Uterus (tissue), 4 donors: ENCODE measurements around the gene OR5H14. TPM values are rescaled to one million over a fixed set of nuclear protein-coding genes. Genes with fewer than 3 reads are reported as not detected.
"Not testable (repeated sequence)": the region's sequence is repeated elsewhere in the genome, so short reads cannot be mapped to it uniquely, and the experiment has no call there.

Source experiments
- DNase-seq, 2 donors: peaks; one replicate each; pipeline ENCODE4 v3.0.0-alpha.2; 2019 to 2020
- H3K27ac ChIP-seq, 2 donors: fragments of 200-600 bp; sonication (generic); 1 replicate in 1 of 2; 2 replicates in 1 of 2; pipeline ENCODE4 v1.5.1; 2016 to 2018
- H3K27me3 ChIP-seq, 2 donors: fragments of 200-600 bp; sonication (generic); one replicate each; pipeline ENCODE4 v1.5.1; 2018 to 2019; ENCODE audit warnings: control low read depth in 1 of 2
- H3K36me3 ChIP-seq, 2 donors: fragments of 200-600 bp; sonication (generic); one replicate each; pipeline ENCODE4 v1.5.1; 2019; ENCODE audit warnings: control low read depth in 1 of 2
- H3K4me1 ChIP-seq, 2 donors: fragments of 200-600 bp; sonication (generic); one replicate each; pipeline ENCODE4 v1.5.1; 2018 to 2019; ENCODE audit warnings: control low read depth in 1 of 2
- H3K4me3 ChIP-seq, 2 donors: fragments of 200-600 bp; sonication (generic); 1 replicate in 1 of 2; 2 replicates in 1 of 2; pipeline ENCODE4 v1.5.1; 2018 to 2019; ENCODE audit warnings: mild to moderate bottlenecking in 1 of 2
- H3K9me3 ChIP-seq, 2 donors: fragments of 200-600 bp; sonication (generic); one replicate each; pipeline ENCODE4 v1.5.1; 2019; ENCODE audit warnings: control low read depth in 1 of 2
- CTCF ChIP-seq, 4 experiments: fragments of 200-600 bp in 2 of 4; fragments of 450-650 bp in 2 of 4; sonication (generic) in 2 of 4; IDR thresholded peaks; one replicate each; pipeline ENCODE4 v1.5.1; 2016 to 2019; ENCODE audit warnings: antibody characterized with exemption in 4 of 4, mild to moderate bottlenecking in 2 of 4, moderate library complexity in 1 of 4
- POLR2A ChIP-seq, 2 donors: fragments of 450-650 bp; IDR thresholded peaks; one replicate each; pipeline ENCODE4 v1.6.1; 2016; ENCODE audit warnings: antibody characterized with exemption in 2 of 2, mild to moderate bottlenecking in 1 of 2, moderate library complexity in 1 of 2
- intact Hi-C: fragments of 100-400 bp; cut with DNase I; formaldehyde crosslinking; loops from one replicate; pipeline ENCODE4 v1.15.1; 2023; ENCODE audit warnings: low total_unique reads
- total RNA-seq, 4 donors: library from RNA; depleted of rRNA in 3 of 4; stranded (reverse); fragments of >200 nt in 3 of 4; gene quantifications; one replicate each; pipeline versions ENCODE4 v1.1.0 to v1.2.4, GENCODE V29; 2014 to 2023
- donor health status: DM: yes; HTN: yes; CAD: no.

OR5H14 gene
- total RNA-seq, 4 donors from 2014 or later, result not detected

DNA sequence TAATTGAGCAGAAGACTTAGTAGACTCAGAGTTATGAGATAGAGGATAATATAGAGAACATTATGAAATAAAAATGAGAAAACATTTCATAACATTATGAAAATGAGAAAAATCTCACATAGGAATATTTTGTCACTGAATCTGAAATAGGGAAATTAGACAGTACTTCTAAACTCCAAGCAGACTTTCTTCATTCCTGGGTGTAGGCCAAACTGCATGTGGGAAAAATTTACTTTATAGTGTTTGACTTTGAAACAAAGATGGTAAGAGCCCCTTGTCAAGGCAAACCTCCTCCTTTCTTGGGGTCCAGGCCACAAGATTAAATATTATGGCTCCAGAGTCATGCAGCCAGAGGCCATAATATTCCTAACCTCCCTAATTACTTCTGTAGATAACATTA, 6.7 kb upstream of the OR5H14 start:
- Histone ChIP-seq H3K9me3 (no peaks in the 10 kb centered on the region), H3K4me3 (no peak overlapping the region), H3K4me1 (no peaks in the 10 kb centered on the region), H3K36me3 (no peaks in the 10 kb centered on the region), H3K27ac (no peak overlapping the region), H3K27me3 (no peaks in the 10 kb centered on the region)
- intact Hi-C loops, result no loop called here
- no peak for DNase-seq
- TF ChIP-seq POLR2A (IDR thresholded peaks at IDR 0.05) (no peak), CTCF (IDR thresholded peaks at IDR 0.05) (no peak)

DNA sequence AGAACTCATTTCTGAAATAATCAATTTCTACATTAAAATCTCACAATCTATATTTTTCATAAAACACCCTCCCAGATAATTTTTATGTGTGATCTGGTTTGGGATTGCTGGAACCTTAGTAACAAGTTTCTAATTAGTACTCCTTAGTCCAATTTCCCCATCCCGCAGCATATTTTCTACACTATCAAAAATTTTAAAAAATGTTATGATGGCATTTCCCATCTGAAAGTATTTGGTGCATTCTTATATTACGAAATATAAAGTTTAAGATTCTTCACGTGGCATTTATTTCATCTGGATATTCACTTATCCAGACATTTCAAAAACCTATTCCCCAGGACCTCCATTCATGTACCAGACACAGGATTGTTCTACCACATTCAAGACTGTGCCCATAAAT, 1.5 kb downstream of the OR5H14 start:
- H3K4me3 ChIP-seq, result no peak overlapping the region
- intact Hi-C loops, result no loop called here
- DNase-seq, result no peak

DNA sequence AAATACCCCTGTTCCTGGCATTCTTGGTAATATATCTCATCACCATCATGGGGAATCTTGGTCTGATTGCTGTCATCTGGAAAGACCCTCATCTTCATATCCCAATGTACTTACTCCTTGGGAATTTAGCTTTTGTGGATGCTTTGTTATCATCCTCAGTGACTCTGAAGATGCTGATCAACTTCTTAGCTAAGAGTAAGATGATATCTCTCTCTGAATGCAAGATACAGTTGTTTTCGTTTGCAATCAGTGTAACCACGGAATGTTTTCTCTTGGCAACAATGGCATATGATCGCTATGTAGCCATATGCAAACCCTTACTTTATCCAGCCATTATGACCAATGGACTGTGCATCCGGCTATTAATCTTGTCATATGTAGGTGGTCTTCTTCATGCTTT, 2.2 kb downstream of the OR5H14 start:
- H3K4me1 ChIP-seq, result not testable (repeated sequence)

More for the DNA sequence above, 1.5 kb downstream of the OR5H14 start:
- no peak for TF ChIP-seq POLR2A (IDR thresholded peaks at IDR 0.05)
- TF ChIP-seq CTCF (IDR thresholded peaks at IDR 0.05), result no peak
- Histone ChIP-seq H3K27ac (no peak overlapping the region), H3K27me3 (no peaks in the 10 kb centered on the region), H3K9me3 (no peaks in the 10 kb centered on the region), H3K36me3 (no peaks in the 10 kb centered on the region), H3K4me1 (no peaks in the 10 kb centered on the region)

GRCh38 chr3:98151241-98151640, 4.0 kb downstream of the OR5H14 start:
- no peak for TF ChIP-seq CTCF (IDR thresholded peaks at IDR 0.05)
- TF ChIP-seq POLR2A (IDR thresholded peaks at IDR 0.05), result no peak
- no peak overlapping the region for H3K4me3 ChIP-seq
- intact Hi-C loops, result no loop called here

More for the DNA sequence above, 2.2 kb downstream of the OR5H14 start:
- H3K27ac ChIP-seq, intact Hi-C loops, DNase-seq, H3K27me3 ChIP-seq, H3K9me3 ChIP-seq, H3K36me3 ChIP-seq, H3K4me3 ChIP-seq: not testable (repeated sequence)

GRCh38 chr3:98166396-98166795, 19.1 kb downstream of the OR5H14 start, which contains the start of gene OR5H15:
TSS of gene OR5H15 (plus strand) at chr3:98166696. CDS start at chr3:98168700, 2,004 bp downstream.
- no peak within 1 kb of the TSS for H3K4me3 ChIP-seq
- H3K9me3 ChIP-seq, result no peaks in the 10 kb centered on the region
- intact Hi-C loops, result no loop called here
- no peaks in the 10 kb centered on the region for H3K4me1 ChIP-seq
- H3K27ac ChIP-seq, result no peak within 1 kb of the TSS
- no peaks in the 10 kb centered on the region for H3K27me3 ChIP-seq
- DNase-seq, result no peak
- TF ChIP-seq POLR2A (IDR thresholded peaks at IDR 0.05), result no peak
- TF ChIP-seq CTCF (IDR thresholded peaks at IDR 0.05), result no peak
- no peaks in the 10 kb centered on the region for H3K36me3 ChIP-seq

More at GRCh38 chr3:98151241-98151640, 4.0 kb downstream of the OR5H14 start:
- H3K9me3 ChIP-seq, result no peaks in the 10 kb centered on the region
- H3K27me3 ChIP-seq, result no peaks in the 10 kb centered on the region
- no peaks in the 10 kb centered on the region for H3K4me1 ChIP-seq
- no peaks in the 10 kb centered on the region for H3K36me3 ChIP-seq
- H3K27ac ChIP-seq, result no peak overlapping the region
- no peak for DNase-seq

DNA sequence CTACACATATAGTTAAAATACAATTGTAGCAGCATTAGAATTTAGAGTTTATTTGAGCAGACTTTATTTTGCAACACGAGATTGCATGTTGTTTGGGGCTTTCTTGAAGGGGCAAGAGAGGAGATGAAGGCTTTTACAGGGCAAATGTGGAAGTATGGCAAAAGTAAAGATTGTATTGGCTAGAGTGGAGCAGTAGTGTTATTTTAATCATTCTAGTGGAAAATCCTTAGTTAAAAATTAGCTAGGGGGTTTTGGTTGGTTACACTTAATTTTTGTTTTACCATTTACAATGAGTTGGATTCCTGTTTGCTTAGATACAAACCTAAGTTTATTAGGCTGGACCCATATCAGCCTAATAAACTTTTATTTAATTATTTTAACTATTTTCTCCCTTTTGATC, 23.8 kb downstream of the OR5H14 start:
- no peaks in the 10 kb centered on the region for H3K4me1 ChIP-seq
- H3K4me3 ChIP-seq, result no peak overlapping the region
- intact Hi-C loops, result no loop called here
- no peak for DNase-seq
- no peak overlapping the region for H3K27ac ChIP-seq
- H3K36me3 ChIP-seq, result no peaks in the 10 kb centered on the region
- no peak for TF ChIP-seq CTCF (IDR thresholded peaks at IDR 0.05)
- no peak for TF ChIP-seq POLR2A (IDR thresholded peaks at IDR 0.05)
- no peaks in the 10 kb centered on the region for H3K27me3 ChIP-seq
- no peaks in the 10 kb centered on the region for H3K9me3 ChIP-seq
